GM23338 (cell line): Measurements from ENCODE around the gene FYB2. TPM values are rescaled to one million over a fixed set of nuclear protein-coding genes. Genes with fewer than 3 reads are reported as not detected.

ENCODE experiments used
- ATAC-seq: fragments of 200-7000 bp; cut with Tn5 transposase; 3 replicates; pipeline ENCODE4 v1.9.1; 2020
- DNase-seq: peaks from one replicate; pipeline ENCODE4 v3.0.0-alpha.2; 2015; ENCODE audit warnings: low spot score
- H2AFZ ChIP-seq: fragments of 200-600 bp; sonication (generic); 2 replicates; pipeline ENCODE4 v1.8.0; 2016; ENCODE audit warnings: antibody characterized with exemption, mild to moderate bottlenecking, moderate library complexity
- H3F3A ChIP-seq: fragments of 200-600 bp; sonication (generic); replicated peaks from 2 replicates; pipeline ENCODE4 v1.8.0; 2017; ENCODE audit warnings: antibody characterized with exemption, mixed run types, low read depth
- H3K27ac ChIP-seq: fragments of 200-600 bp; sonication (generic); 2 replicates; pipeline ENCODE4 v1.6.1; 2016; ENCODE audit warnings: low read depth
- H3K27me3 ChIP-seq: fragments of 200-600 bp; sonication (generic); 2 replicates; pipeline ENCODE4 v1.8.0; 2016; ENCODE audit warnings: mild to moderate bottlenecking, mixed run types, moderate library complexity; ENCODE audit not compliant: insufficient read depth
- H3K36me3 ChIP-seq: fragments of 200-600 bp; sonication (generic); 2 replicates; pipeline ENCODE4 v1.8.0; 2016; ENCODE audit warnings: mild to moderate bottlenecking; ENCODE audit not compliant: insufficient read depth
- H3K4me1 ChIP-seq: fragments of 200-600 bp; sonication (generic); 2 replicates; pipeline ENCODE4 v1.8.0; 2016; ENCODE audit warnings: mild to moderate bottlenecking, moderate library complexity; ENCODE audit not compliant: insufficient read depth
- H3K4me2 ChIP-seq: fragments of 200-600 bp; sonication (generic); 2 replicates; pipeline ENCODE4 v1.7.1; 2017; ENCODE audit warnings: mixed run types
- H3K4me3 ChIP-seq: fragments of 200-600 bp; sonication (generic); 2 replicates; pipeline ENCODE4 v1.6.1; 2016; ENCODE audit warnings: mixed run types
- H3K79me2 ChIP-seq: fragments of 200-600 bp; sonication (generic); replicated peaks from 2 replicates; pipeline ENCODE4 v1.8.0; 2017; ENCODE audit warnings: mild to moderate bottlenecking; ENCODE audit not compliant: insufficient read depth
- H3K9me2 ChIP-seq: fragments of 200-600 bp; sonication (generic); 2 replicates; pipeline ENCODE4 v1.8.0; 2017; ENCODE audit not compliant: insufficient read depth
- H4K20me1 ChIP-seq: fragments of 200-600 bp; sonication (generic); replicated peaks from 2 replicates; pipeline ENCODE4 v1.8.0; 2017; ENCODE audit warnings: mild to moderate bottlenecking; ENCODE audit not compliant: insufficient read depth
- H3K27ac Mint-ChIP-seq: 2 replicates; pipeline ENCODE4 v1.8.0; 2020; ENCODE audit warnings: inconsistent platforms, mild to moderate bottlenecking, moderate library complexity, mixed read lengths
- H3K27me3 Mint-ChIP-seq: 3 replicates; pipeline ENCODE4 v1.8.0; 2022; ENCODE audit warnings: low read depth, mild to moderate bottlenecking, moderate library complexity, mixed read lengths, inconsistent platforms; ENCODE audit not compliant: insufficient read depth, poor library complexity
- H3K36me3 Mint-ChIP-seq: 3 replicates; pipeline ENCODE4 v1.8.0; 2021; ENCODE audit warnings: low read depth, mild to moderate bottlenecking, inconsistent platforms, moderate library complexity, mixed read lengths
- H3K4me1 Mint-ChIP-seq: 3 replicates; pipeline ENCODE4 v1.8.0; 2020; ENCODE audit warnings: mild to moderate bottlenecking, inconsistent platforms, mixed read lengths
- H3K4me3 Mint-ChIP-seq: 3 replicates; pipeline ENCODE4 v1.8.0; 2021; ENCODE audit warnings: moderate library complexity, mild to moderate bottlenecking, inconsistent platforms, mixed read lengths
- H3K9me3 Mint-ChIP-seq: 3 replicates; pipeline ENCODE4 v1.8.0; 2020; ENCODE audit warnings: moderate library complexity, mild to moderate bottlenecking, inconsistent platforms, mixed read lengths
- CREB1 ChIP-seq: fragments of 250-450 bp; sonication (Bioruptor Pico); IDR thresholded peaks from 2 replicates; pipeline ENCODE4 v1.5.0; 2020; ENCODE audit warnings: low read depth, mild to moderate bottlenecking, moderate library complexity
- ETS1 ChIP-seq: IDR thresholded peaks from 2 replicates; pipeline ENCODE4 v1.6.1; 2016; ENCODE audit warnings: antibody characterized with exemption
- EZH2 ChIP-seq: fragments of 200-600 bp; sonication (generic); IDR thresholded peaks from one replicate; pipeline ENCODE4 v1.8.0; 2017; ENCODE audit warnings: antibody characterized with exemption, mild to moderate bottlenecking, low read depth; ENCODE audit not compliant: unreplicated experiment
- JUNB ChIP-seq: IDR thresholded peaks from one replicate; pipeline ENCODE4 v1.6.1; 2016; ENCODE audit warnings: antibody characterized with exemption; ENCODE audit not compliant: unreplicated experiment
- STAT1 ChIP-seq: IDR thresholded peaks from one replicate; pipeline ENCODE4 v1.6.1; 2016; ENCODE audit warnings: antibody characterized with exemption; ENCODE audit not compliant: unreplicated experiment
- ZNF331 ChIP-seq: fragments of 250-450 bp; sonication (Bioruptor Pico); IDR thresholded peaks from 2 replicates; pipeline ENCODE4 v1.5.0; 2020; ENCODE audit warnings: low read depth, mild to moderate bottlenecking, moderate library complexity
- polyA plus RNA-seq: library from polyadenylated mRNA; unstranded; fragments of >200 nt; fragmentation: Nextera tagmentation; extraction: Ambion mirVana; gene quantifications from 2 replicates; pipeline ENCODE4 v1.2.1, GENCODE V29; 2016
- total RNA-seq: library from RNA; depleted of rRNA; stranded (reverse); fragments of >200 nt; shearing (Covaris generic); gene quantifications from 2 replicates; pipeline ENCODE4 v1.2.3, GENCODE V29; 2014
- TF ChIP-seq, protein P1 (sequence below), 2 experiments: fragments of 200-600 bp in 1 of 2; sonication (generic) in 1 of 2; conservative IDR thresholded peaks; 2 replicates each; pipeline versions ENCODE4 v1.5.1 to v1.6.1; 2016 to 2017; ENCODE audit warnings: antibody characterized with exemption in 2 of 2, low read depth in 2 of 2, mild to moderate bottlenecking in 2 of 2, moderate library complexity in 1 of 2
- TF ChIP-seq, protein P2 (sequence below): IDR thresholded peaks from one replicate; pipeline ENCODE4 v1.6.1; 2018; ENCODE audit warnings: antibody characterized with exemption; ENCODE audit not compliant: unreplicated experiment
- TF ChIP-seq, protein P3 (sequence below): fragments of 250-450 bp; sonication (Bioruptor Pico); IDR thresholded peaks from 2 replicates; pipeline ENCODE4 v1.5.0; 2020; ENCODE audit warnings: mild to moderate bottlenecking, moderate library complexity

The FYB2 gene
- total and polyA plus RNA-seq, 2 experiments from 2014 or later = 0.39 TPM; not detected in 1

DNA sequence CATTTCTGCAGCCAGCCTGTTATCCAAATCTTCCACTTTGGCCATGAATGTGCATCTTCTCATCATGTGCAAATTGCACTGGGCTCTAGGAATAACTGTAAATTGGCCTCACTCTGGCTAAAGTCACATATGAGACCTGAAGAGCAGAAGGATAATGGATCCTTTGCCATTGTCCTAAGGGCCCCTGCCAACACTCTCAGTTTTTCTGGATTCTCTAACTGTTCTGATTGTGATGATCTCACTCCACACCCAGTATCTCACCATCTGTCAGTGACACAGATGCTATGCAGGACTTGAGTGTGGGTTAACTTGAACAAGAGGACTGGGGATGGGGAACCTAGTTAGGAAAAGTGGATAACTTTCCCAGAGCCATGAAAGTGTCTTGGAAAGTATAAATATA lies 8.5 kb upstream of the FYB2 start:
- H3K4me3 Mint-ChIP-seq = no peak overlapping the region
- H3K9me3 Mint-ChIP-seq = no peaks in the 10 kb centered on the region; the same call in 1 of the 3 replicates
- Histone ChIP-seq H3K4me2 (no peak overlapping the region), H3K27me3 (no peaks in the 10 kb centered on the region), H3K36me3 (no peaks in the 10 kb centered on the region), H3K4me1 (no peaks in the 10 kb centered on the region), H3K4me3 (no peak overlapping the region), H3K79me2 (no peaks in the 10 kb centered on the region), H3F3A (no peaks in the 10 kb centered on the region), H3K9me2 (peaks cover 11% of the 10 kb centered on the region), H2AFZ (no peak overlapping the region), H4K20me1 (0 out of 2 replicates have a peak, but pooled peaks cover under 1% of the 10 kb centered on the region), H3K27ac (no peak overlapping the region)
- no peaks in the 10 kb centered on the region for H3K27me3 Mint-ChIP-seq
- DNase-seq = no peak
- H3K36me3 Mint-ChIP-seq = no peaks in the 10 kb centered on the region
- no peak for TF ChIP-seq EZH2
- no peak overlapping the region for H3K27ac Mint-ChIP-seq
- H3K4me1 Mint-ChIP-seq = peaks cover 7% of the 10 kb centered on the region; the same call in 1 of the 3 replicates
- no peak for ATAC-seq

- no peaks in the 10 kb centered on the region for H3K4me1 ChIP-seq
- DNase-seq = no peak
- Mint-ChIP-seq H3K27ac (no peak overlapping the region), H3K9me3 (no peaks in the 10 kb centered on the region), H3K4me3 (no peak overlapping the region), H3K4me1 (peaks cover 9% of the 10 kb centered on the region), H3K27me3 (no peaks in the 10 kb centered on the region), H3K36me3 (no peaks in the 10 kb centered on the region)
- H4K20me1 ChIP-seq = 0 out of 2 replicates have a peak, but pooled peaks cover 4% of the 10 kb centered on the region
- H3K4me2 ChIP-seq = no peak overlapping the region
- H3K27me3 ChIP-seq = no peaks in the 10 kb centered on the region
- no peak overlapping the region for H2AFZ ChIP-seq
- no peak for ATAC-seq
- TF ChIP-seq CREB1 (no peak), STAT1 (no peak), ETS1 (no peak), JUNB (no peak), ZNF331 (CRISPR knock-in tag) (no peak)
- TF ChIP-seq, protein P1, sequence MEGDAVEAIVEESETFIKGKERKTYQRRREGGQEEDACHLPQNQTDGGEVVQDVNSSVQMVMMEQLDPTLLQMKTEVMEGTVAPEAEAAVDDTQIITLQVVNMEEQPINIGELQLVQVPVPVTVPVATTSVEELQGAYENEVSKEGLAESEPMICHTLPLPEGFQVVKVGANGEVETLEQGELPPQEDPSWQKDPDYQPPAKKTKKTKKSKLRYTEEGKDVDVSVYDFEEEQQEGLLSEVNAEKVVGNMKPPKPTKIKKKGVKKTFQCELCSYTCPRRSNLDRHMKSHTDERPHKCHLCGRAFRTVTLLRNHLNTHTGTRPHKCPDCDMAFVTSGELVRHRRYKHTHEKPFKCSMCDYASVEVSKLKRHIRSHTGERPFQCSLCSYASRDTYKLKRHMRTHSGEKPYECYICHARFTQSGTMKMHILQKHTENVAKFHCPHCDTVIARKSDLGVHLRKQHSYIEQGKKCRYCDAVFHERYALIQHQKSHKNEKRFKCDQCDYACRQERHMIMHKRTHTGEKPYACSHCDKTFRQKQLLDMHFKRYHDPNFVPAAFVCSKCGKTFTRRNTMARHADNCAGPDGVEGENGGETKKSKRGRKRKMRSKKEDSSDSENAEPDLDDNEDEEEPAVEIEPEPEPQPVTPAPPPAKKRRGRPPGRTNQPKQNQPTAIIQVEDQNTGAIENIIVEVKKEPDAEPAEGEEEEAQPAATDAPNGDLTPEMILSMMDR (conservative IDR thresholded peaks at IDR 0.05; ENCODE audit: low read depth in 2 of 2) = no peak
- TF ChIP-seq, protein P2, sequence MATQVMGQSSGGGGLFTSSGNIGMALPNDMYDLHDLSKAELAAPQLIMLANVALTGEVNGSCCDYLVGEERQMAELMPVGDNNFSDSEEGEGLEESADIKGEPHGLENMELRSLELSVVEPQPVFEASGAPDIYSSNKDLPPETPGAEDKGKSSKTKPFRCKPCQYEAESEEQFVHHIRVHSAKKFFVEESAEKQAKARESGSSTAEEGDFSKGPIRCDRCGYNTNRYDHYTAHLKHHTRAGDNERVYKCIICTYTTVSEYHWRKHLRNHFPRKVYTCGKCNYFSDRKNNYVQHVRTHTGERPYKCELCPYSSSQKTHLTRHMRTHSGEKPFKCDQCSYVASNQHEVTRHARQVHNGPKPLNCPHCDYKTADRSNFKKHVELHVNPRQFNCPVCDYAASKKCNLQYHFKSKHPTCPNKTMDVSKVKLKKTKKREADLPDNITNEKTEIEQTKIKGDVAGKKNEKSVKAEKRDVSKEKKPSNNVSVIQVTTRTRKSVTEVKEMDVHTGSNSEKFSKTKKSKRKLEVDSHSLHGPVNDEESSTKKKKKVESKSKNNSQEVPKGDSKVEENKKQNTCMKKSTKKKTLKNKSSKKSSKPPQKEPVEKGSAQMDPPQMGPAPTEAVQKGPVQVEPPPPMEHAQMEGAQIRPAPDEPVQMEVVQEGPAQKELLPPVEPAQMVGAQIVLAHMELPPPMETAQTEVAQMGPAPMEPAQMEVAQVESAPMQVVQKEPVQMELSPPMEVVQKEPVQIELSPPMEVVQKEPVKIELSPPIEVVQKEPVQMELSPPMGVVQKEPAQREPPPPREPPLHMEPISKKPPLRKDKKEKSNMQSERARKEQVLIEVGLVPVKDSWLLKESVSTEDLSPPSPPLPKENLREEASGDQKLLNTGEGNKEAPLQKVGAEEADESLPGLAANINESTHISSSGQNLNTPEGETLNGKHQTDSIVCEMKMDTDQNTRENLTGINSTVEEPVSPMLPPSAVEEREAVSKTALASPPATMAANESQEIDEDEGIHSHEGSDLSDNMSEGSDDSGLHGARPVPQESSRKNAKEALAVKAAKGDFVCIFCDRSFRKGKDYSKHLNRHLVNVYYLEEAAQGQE = no peak
- TF ChIP-seq, protein P3, sequence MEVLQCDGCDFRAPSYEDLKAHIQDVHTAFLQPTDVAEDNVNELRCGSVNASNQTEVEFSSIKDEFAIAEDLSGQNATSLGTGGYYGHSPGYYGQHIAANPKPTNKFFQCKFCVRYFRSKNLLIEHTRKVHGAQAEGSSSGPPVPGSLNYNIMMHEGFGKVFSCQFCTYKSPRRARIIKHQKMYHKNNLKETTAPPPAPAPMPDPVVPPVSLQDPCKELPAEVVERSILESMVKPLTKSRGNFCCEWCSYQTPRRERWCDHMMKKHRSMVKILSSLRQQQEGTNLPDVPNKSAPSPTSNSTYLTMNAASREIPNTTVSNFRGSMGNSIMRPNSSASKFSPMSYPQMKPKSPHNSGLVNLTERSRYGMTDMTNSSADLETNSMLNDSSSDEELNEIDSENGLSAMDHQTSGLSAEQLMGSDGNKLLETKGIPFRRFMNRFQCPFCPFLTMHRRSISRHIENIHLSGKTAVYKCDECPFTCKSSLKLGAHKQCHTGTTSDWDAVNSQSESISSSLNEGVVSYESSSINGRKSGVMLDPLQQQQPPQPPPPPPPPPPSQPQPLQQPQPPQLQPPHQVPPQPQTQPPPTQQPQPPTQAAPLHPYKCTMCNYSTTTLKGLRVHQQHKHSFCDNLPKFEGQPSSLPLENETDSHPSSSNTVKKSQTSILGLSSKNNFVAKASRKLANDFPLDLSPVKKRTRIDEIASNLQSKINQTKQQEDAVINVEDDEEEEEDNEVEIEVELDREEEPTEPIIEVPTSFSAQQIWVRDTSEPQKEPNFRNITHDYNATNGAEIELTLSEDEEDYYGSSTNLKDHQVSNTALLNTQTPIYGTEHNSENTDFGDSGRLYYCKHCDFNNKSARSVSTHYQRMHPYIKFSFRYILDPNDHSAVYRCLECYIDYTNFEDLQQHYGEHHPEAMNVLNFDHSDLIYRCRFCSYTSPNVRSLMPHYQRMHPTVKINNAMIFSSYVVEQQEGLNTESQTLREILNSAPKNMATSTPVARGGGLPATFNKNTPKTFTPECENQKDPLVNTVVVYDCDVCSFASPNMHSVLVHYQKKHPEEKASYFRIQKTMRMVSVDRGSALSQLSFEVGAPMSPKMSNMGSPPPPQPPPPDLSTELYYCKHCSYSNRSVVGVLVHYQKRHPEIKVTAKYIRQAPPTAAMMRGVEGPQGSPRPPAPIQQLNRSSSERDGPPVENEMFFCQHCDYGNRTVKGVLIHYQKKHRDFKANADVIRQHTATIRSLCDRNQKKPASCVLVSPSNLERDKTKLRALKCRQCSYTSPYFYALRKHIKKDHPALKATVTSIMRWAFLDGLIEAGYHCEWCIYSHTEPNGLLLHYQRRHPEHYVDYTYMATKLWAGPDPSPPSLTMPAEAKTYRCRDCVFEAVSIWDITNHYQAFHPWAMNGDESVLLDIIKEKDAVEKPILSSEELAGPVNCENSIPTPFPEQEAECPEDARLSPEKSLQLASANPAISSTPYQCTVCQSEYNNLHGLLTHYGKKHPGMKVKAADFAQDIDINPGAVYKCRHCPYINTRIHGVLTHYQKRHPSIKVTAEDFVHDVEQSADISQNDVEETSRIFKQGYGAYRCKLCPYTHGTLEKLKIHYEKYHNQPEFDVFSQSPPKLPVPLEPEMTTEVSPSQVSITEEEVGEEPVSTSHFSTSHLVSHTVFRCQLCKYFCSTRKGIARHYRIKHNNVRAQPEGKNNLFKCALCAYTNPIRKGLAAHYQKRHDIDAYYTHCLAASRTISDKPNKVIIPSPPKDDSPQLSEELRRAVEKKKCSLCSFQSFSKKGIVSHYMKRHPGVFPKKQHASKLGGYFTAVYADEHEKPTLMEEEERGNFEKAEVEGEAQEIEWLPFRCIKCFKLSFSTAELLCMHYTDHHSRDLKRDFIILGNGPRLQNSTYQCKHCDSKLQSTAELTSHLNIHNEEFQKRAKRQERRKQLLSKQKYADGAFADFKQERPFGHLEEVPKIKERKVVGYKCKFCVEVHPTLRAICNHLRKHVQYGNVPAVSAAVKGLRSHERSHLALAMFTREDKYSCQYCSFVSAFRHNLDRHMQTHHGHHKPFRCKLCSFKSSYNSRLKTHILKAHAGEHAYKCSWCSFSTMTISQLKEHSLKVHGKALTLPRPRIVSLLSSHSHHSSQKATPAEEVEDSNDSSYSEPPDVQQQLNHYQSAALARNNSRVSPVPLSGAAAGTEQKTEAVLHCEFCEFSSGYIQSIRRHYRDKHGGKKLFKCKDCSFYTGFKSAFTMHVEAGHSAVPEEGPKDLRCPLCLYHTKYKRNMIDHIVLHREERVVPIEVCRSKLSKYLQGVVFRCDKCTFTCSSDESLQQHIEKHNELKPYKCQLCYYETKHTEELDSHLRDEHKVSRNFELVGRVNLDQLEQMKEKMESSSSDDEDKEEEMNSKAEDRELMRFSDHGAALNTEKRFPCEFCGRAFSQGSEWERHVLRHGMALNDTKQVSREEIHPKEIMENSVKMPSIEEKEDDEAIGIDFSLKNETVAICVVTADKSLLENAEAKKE (CRISPR knock-in tag) = no peak
- H3K79me2 ChIP-seq = no peaks in the 10 kb centered on the region
- no peaks in the 10 kb centered on the region for H3K36me3 ChIP-seq
- H3F3A ChIP-seq = no peaks in the 10 kb centered on the region
- H3K27ac ChIP-seq = no peak overlapping the region
- no peak overlapping the region for H3K4me3 ChIP-seq
- peaks cover 11% of the 10 kb centered on the region for H3K9me2 ChIP-seq
These were observed 6.2 kb upstream of the FYB2 start for GRCh38 chr1:56825436-56825835.
